ENCODE data around the gene C11orf98. TPM values are rescaled to one million over a fixed set of nuclear protein-coding genes. Genes with fewer than 3 reads are reported as not detected.
"Not testable (repeated sequence)": the region's sequence is repeated elsewhere in the genome, so short reads cannot be mapped to it uniquely, and the experiment has no call there.

Gene C11orf98
- total RNA-seq, 2 donors from 2014 or later = 125 to 140 TPM

- Histone ChIP-seq H3K9ac (ENCODE audit: extremely low read depth, low read length, poor library complexity, severe bottlenecking) (no peak overlapping the region), H3K9me3 (ENCODE audit: control insufficient read depth, low read length) (no peaks in the 10 kb centered on the region), H3K27ac (ENCODE audit: low read depth, low read length) (no peak overlapping the region), H3K36me3 (ENCODE audit: control insufficient read depth, insufficient read depth, low read length) (peaks cover 42% of the 10 kb centered on the region), H3K4me3 (ENCODE audit: low read length) (no peak overlapping the region), H3K4me1 (ENCODE audit: control insufficient read depth, insufficient read depth, low read length) (peaks cover 7% of the 10 kb centered on the region), H3K27me3 (ENCODE audit: control insufficient read depth, insufficient read depth, low read length, poor library complexity, severe bottlenecking) (no peaks in the 10 kb centered on the region)
- H3K4me3 Mint-ChIP-seq = peak overlapping the region; percentile 84
- TF ChIP-seq CTCF (conservative IDR thresholded peaks at IDR 0.05) = peak; percentile 29
- peak overlapping the region; percentile 0 for H3K27ac Mint-ChIP-seq
- no peaks in the 10 kb centered on the region for H3K27me3 Mint-ChIP-seq (ENCODE audit: insufficient read depth)
- H3K4me1 Mint-ChIP-seq = peaks cover 19% of the 10 kb centered on the region
- peak; percentile 53 for DNase-seq
- no peaks in the 10 kb centered on the region for H3K9me3 Mint-ChIP-seq
- 90 to 92% methylated on average over 5 to 6 of the region's 6 CpGs for WGBS, 2 experiments (ENCODE audit: insufficient coverage in 1 of 2, insufficient read length in 1 of 2)
- peaks cover 37% of the 10 kb centered on the region for H3K36me3 Mint-ChIP-seq (ENCODE audit: low read depth)
Measured at GRCh38 chr11:62676698-62677097, 11.7 kb upstream of the C11orf98 start.

GRCh38 chr11:62675415-62675814 is 10.4 kb upstream of the C11orf98 start:
- H3K36me3 ChIP-seq (ENCODE audit: control insufficient read depth, insufficient read depth, low read length) = peaks cover 42% of the 10 kb centered on the region
- H3K4me3 Mint-ChIP-seq; H3K4me3 ChIP-seq (ENCODE audit: low read length); DNase-seq; H3K9ac ChIP-seq (ENCODE audit: extremely low read depth, low read length, poor library complexity, severe bottlenecking); H3K9me3 Mint-ChIP-seq; H3K4me1 ChIP-seq (ENCODE audit: control insufficient read depth, insufficient read depth, low read length); H3K27ac Mint-ChIP-seq; H3K9me3 ChIP-seq (ENCODE audit: control insufficient read depth, low read length); H3K27ac ChIP-seq (ENCODE audit: low read depth, low read length); H3K27me3 ChIP-seq (ENCODE audit: control insufficient read depth, insufficient read depth, low read length, poor library complexity, severe bottlenecking); H3K27me3 Mint-ChIP-seq (ENCODE audit: insufficient read depth): not testable (repeated sequence)
- peaks cover 37% of the 10 kb centered on the region for H3K36me3 Mint-ChIP-seq (ENCODE audit: low read depth)
- peaks cover 15% of the 10 kb centered on the region for H3K4me1 Mint-ChIP-seq
- WGBS, 2 experiments (ENCODE audit: insufficient coverage in 1 of 2, insufficient read length in 1 of 2) = 96 to 97% methylated on average over 10 of the region's 10 CpGs

GRCh38 chr11:62673196-62673525 is 8.2 kb upstream of the C11orf98 start:
- Histone ChIP-seq H3K4me3 (ENCODE audit: low read length) (no peak overlapping the region), H3K9ac (ENCODE audit: extremely low read depth, low read length, poor library complexity, severe bottlenecking) (no peak overlapping the region), H3K36me3 (ENCODE audit: control insufficient read depth, insufficient read depth, low read length) (peaks cover 42% of the 10 kb centered on the region), H3K27ac (ENCODE audit: low read depth, low read length) (no peak overlapping the region), H3K27me3 (ENCODE audit: control insufficient read depth, insufficient read depth, low read length, poor library complexity, severe bottlenecking) (no peaks in the 10 kb centered on the region), H3K9me3 (ENCODE audit: control insufficient read depth, low read length) (no peaks in the 10 kb centered on the region), H3K4me1 (ENCODE audit: control insufficient read depth, insufficient read depth, low read length) (peaks cover 4% of the 10 kb centered on the region)
- Mint-ChIP-seq H3K4me3 (peak overlapping the region; percentile 98), H3K27me3 (ENCODE audit: insufficient read depth) (no peaks in the 10 kb centered on the region), H3K27ac (peak overlapping the region; percentile 95), H3K4me1 (peaks cover 21% of the 10 kb centered on the region), H3K9me3 (no peaks in the 10 kb centered on the region), H3K36me3 (ENCODE audit: low read depth) (peaks cover 35% of the 10 kb centered on the region)
- DNase-seq = no peak
- WGBS, 2 experiments (ENCODE audit: insufficient coverage in 1 of 2, insufficient read length in 1 of 2) = 94 to 100% methylated on average over 1 to 2 of the region's 2 CpGs
- no peak for TF ChIP-seq CTCF (conservative IDR thresholded peaks at IDR 0.05)

Data from endodermal cell (in vitro differentiated cells).